Urinary bladder (tissue), 4 donors: ENCODE data around the gene GAREM2. TPM values are rescaled to one million over a fixed set of nuclear protein-coding genes. Genes with fewer than 3 reads are reported as not detected.
"Not testable (repeated sequence)": the region's sequence is repeated elsewhere in the genome, so short reads cannot be mapped to it uniquely, and the experiment has no call there.

ENCODE experiments used
- DNase-seq: peaks from one replicate; pipeline ENCODE4 v3.0.0-alpha.2; 2015; ENCODE audit errors: extremely low spot score
- H3K27ac ChIP-seq: one replicate; pipeline ENCODE4 v1.5.1; 2013; ENCODE audit warnings: low read depth, mild to moderate bottlenecking, moderate library complexity
- H3K36me3 ChIP-seq: one replicate; pipeline ENCODE4 v1.6.1; 2013; ENCODE audit warnings: mild to moderate bottlenecking, moderate library complexity; ENCODE audit not compliant: insufficient read depth
- H3K4me1 ChIP-seq: one replicate; pipeline ENCODE4 v1.6.1; 2013; ENCODE audit warnings: mild to moderate bottlenecking, moderate library complexity; ENCODE audit not compliant: insufficient read depth
- H3K4me3 ChIP-seq: one replicate; pipeline ENCODE4 v1.5.1; 2013; ENCODE audit warnings: low read depth, low read length
- WGBS: extraction: QIAGEN DNeasy Blood & Tissue Kit; methylation state at CpG from one replicate; pipeline ENCODE4 v1.1.7; 2013; 5-methylcytosine and 5-hydroxymethylcytosine counted together
- polyA plus RNA-seq: library from polyadenylated mRNA; stranded (reverse); fragments of 200-250 nt; gene quantifications from one replicate; pipeline ENCODE4 v1.2.3, GENCODE V29; 2013
- total RNA-seq: library from RNA; depleted of rRNA; stranded (reverse); fragments of >200 nt; gene quantifications from one replicate; pipeline ENCODE4 v1.2.3, GENCODE V29; 2014
- donor health status: healthy with polysubstance abuse.
- donor health status: healthy.

Gene GAREM2
- total and polyA plus RNA-seq, 2 donors: 2.0 to 4.0 TPM

DNA sequence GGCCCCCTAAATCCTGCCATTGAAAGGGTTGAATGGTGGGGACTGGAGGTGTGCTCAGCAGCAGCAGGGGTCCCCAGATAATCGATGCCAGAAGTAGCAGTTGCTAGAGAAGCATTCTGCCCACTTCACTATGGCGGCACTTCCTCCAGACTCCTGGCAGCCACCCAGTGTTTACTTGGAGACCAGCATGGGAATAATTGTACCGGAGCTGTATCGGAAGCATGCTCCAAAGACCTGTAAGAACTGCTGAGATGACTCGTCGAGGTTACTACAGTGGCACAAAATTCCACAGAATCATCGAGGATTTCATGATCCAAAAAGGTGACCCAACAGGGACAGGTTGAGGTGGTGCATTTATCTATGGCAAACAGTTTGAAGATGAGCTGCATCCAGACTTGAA is 11.0 kb upstream of the GAREM2 start:
- no peak for DNase-seq
- Histone ChIP-seq H3K4me1 (no peaks in the 10 kb centered on the region), H3K27ac (no peak overlapping the region), H3K36me3 (no peaks in the 10 kb centered on the region), H3K4me3 (no peak overlapping the region)
- WGBS: 90% methylated on average over 7 of the region's 7 CpGs

DNA sequence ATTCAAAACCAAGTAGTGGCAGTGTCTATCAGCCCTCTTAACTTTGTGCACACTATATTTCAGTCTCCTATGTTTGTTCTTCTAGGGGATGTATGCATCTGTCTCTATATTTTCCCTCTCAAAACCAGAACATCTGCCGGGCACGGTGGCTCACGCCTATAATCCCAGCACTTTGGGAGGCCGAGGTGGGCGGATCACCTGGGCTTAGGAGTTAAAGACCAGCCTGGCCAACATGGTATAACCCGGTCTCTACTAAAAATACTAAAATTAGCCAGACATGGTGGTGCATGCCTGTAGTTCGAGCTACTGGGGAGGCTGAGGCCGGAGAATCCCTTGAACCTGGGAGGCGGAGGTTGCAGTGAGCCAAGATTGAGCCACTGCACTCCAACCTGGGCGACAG is 9.9 kb upstream of the GAREM2 start:
- no peaks in the 10 kb centered on the region for H3K36me3 ChIP-seq
- DNase-seq: no peak
- 90% methylated on average over 10 of the region's 10 CpGs for WGBS
- H3K4me3 ChIP-seq: no peak overlapping the region
- no peaks in the 10 kb centered on the region for H3K4me1 ChIP-seq
- no peak overlapping the region for H3K27ac ChIP-seq

DNA sequence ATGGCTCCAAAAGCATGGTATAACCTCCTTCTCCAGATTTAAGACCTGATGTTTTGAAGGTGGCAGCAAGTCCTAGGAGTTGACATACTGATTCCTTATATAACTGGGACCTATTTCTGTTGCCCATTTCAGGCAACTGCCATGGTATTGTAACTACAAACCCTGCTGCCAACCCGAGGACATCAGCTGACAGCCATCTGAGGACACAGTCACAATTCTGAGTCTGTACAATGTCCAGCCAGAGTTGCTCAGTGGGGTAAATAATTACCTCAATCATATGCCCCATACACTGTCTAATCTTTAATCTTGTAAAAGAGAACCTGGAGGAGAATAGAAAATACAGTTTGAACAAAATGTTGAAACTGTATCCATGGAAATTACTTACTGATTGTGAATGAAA is 8.7 kb upstream of the GAREM2 start:
- 52% methylated on average over 1 of the region's 1 CpG for WGBS
- no peak for DNase-seq

DNA sequence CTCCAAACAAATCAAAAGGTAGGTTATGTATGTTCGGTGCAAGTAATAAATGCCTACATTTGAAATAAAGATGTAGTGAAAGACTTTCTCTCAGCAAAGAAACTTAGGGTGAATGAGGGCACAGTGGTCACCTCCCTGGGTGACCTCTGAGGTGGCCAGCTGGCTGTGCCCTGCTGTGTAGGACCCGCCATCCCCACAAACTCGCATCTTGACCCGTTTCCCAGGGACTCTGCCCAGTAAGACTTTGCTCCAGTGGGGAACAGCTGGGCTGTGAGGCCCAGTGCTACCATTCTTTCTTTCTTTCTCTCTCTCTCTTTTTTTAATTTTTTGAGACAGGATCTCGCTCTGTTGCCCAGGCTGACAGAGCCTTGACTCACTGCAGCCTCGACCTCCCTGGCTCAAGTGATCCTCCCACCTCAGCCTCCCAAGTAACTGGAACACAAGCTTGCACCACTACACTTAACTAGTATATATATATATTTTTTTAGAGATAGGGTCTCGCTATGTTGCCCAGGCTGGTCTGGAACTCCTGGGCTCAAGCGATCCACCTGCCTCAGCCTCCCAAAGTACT is 8.2 kb upstream of the GAREM2 start:
- no peak for DNase-seq
- Histone ChIP-seq H3K27ac (no peak overlapping the region), H3K4me1 (no peaks in the 10 kb centered on the region), H3K4me3 (no peak overlapping the region), H3K36me3 (no peaks in the 10 kb centered on the region)
- 86% methylated on average over 8 of the region's 8 CpGs for WGBS

More for the DNA sequence above, 8.7 kb upstream of the GAREM2 start:
- Histone ChIP-seq H3K4me1 (no peaks in the 10 kb centered on the region), H3K36me3 (no peaks in the 10 kb centered on the region), H3K27ac (no peak overlapping the region), H3K4me3 (no peak overlapping the region)

DNA sequence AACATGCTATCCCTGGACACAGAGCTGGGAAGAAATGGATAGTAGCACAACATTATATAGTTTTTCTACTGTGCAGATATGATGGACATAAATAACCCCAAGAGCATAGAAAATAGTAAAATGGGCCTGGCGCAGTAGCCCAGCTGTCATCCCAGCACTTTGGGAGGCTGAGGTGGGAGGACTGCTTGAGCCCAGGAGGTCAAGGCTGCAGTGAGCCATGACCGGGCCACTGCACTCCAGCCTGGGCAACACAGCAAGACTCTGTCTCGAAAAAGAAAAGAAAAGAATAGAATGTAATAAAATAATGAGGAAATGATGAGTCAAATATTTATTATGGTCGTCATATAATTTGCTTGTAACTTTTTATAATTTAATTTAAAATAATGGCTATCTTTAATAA is 7.5 kb upstream of the GAREM2 start:
- DNase-seq: no peak
- H3K4me1 ChIP-seq: no peaks in the 10 kb centered on the region
- H3K27ac ChIP-seq: no peak overlapping the region
- no peaks in the 10 kb centered on the region for H3K36me3 ChIP-seq
- WGBS: 91% methylated on average over 4 of the region's 4 CpGs
- H3K4me3 ChIP-seq: no peak overlapping the region

DNA sequence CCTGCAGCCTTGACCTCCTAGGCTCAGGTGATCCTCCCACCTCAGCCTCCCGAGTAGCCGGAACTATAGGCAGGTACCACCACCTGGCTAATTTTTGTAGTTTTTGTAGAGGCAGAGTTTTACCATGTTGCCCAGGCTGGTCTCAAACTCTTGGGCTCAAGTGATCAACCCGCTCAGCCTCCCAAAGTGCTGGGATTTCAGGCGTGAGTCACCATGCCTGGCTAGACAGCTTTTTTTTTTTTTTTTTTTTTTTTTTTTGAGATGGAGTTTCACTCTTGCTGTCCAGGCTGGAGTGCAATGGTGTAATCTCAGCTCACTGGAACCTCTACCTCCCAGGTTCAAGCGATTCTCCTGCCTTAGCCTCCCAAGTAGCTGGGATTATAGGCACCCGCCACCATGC is 6.3 kb upstream of the GAREM2 start:
- not testable (repeated sequence) for H3K4me1 ChIP-seq, H3K4me3 ChIP-seq, DNase-seq, H3K36me3 ChIP-seq, H3K27ac ChIP-seq
- WGBS: 94% methylated on average over 6 of the region's 6 CpGs

DNA sequence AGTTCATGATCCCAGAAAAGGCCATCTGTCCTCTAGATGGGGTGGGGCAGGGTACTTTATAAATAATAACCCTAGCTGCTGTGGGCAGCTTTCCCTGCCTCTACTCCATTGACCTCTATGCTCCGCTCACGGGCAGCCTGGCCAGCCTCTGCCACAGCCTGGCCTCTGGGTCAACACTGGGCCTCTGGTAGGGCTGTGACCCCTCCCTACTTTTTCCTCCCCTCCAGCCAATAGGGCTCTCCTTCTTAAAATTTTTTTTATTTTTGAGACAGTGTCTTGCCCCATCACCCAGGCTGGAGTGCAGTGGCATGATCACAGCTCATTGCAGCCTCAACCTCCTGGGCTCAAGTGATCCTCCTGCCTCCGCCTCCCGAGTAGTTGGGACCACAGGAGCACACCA is 4.1 kb upstream of the GAREM2 start:
- no peak overlapping the region for H3K27ac ChIP-seq
- no peaks in the 10 kb centered on the region for H3K4me1 ChIP-seq
- WGBS: 95% methylated on average over 4 of the region's 4 CpGs
- H3K4me3 ChIP-seq: no peak overlapping the region
- H3K36me3 ChIP-seq: no peaks in the 10 kb centered on the region
- DNase-seq: no peak

DNA sequence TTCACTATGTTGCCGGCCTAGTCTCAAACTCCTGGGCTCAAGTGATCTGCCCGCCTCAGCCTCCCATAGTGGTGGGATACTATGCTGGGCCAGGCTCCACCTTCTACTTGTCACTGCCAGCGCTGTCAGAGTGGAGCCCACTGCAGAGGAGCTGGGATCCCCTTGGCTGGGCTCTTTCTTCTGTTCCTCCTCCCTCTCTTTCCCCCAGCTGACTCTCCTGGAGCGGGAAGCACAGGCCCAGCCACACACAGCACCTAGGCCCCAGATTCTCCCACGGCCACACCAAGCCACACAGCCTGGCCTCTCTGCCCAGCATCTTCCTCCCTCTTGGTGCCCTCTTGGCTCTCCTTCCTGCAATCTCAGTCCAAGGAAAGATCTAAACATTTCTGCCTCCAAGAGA is 3.7 kb upstream of the GAREM2 start:
- Histone ChIP-seq H3K4me1 (peaks cover 1% of the 10 kb centered on the region), H3K27ac (no peak overlapping the region), H3K4me3 (no peak overlapping the region), H3K36me3 (no peaks in the 10 kb centered on the region)
- 93% methylated on average over 5 of the region's 5 CpGs for WGBS
- DNase-seq: no peak

DNA sequence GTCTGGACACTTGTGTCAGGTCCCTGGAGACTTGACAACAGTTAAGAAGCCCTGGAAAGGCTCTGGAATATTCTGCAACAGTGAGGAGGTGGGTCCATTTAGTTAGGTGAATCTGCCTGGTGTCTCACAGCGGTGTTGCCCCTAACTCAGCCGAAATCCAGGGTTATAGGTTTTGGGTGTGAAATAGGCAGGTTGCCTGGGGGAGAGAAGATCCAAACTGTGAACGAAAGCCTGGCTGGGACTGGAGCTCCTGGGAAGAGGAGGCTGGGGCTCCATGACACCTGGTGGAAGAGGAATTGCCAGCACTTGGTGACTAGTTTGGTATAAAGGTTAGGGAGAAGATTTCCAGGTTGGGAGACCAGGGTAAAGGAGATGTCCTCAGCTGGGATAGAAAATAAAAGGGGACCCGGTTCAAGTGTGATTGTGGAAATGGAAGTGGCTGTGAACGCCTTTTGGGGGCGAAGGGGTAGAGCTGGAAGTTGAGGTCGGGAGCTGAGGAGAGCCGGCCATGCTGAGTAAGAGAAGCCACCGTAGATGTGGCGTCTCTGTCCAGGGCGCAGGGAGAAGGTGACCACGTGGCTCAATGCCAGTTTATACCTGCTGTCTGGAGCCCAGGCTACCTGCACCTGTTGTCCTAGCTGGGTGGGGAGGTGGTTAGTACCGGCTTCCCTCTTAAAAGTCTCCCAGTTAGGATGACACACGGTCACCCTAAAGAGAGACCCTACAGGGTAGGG is 3.0 kb upstream of the GAREM2 start:
- H3K36me3 ChIP-seq: no peaks in the 10 kb centered on the region
- no peak for DNase-seq
- H3K4me1 ChIP-seq: peaks cover 1% of the 10 kb centered on the region
- H3K27ac ChIP-seq: no peak overlapping the region
- no peak overlapping the region for H3K4me3 ChIP-seq
- 84% methylated on average over 14 of the region's 14 CpGs for WGBS

DNA sequence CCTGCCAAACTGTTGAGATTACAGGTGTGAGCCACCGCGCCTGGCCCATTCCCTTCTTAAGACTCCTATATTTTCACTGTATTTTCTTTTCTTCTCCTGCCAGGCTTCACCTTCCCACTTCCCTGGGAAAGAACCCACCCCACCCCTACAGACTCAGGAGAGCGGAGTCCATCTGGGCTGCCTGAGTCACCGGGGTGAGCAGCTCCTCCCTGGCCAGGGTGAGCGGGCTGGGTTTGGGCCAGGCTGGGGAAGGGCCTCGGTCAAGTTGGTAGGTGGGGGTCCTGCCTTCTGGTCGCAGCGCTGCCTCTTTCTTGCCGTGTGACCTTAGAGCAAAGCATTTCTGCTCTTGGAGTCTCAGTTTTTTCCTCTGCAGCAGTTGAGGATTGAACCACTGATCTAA is 2.1 kb upstream of the GAREM2 start:
- no peak for DNase-seq
- H3K4me1 ChIP-seq: peaks cover 1% of the 10 kb centered on the region
- 88% methylated on average over 9 of the region's 9 CpGs for WGBS

DNA sequence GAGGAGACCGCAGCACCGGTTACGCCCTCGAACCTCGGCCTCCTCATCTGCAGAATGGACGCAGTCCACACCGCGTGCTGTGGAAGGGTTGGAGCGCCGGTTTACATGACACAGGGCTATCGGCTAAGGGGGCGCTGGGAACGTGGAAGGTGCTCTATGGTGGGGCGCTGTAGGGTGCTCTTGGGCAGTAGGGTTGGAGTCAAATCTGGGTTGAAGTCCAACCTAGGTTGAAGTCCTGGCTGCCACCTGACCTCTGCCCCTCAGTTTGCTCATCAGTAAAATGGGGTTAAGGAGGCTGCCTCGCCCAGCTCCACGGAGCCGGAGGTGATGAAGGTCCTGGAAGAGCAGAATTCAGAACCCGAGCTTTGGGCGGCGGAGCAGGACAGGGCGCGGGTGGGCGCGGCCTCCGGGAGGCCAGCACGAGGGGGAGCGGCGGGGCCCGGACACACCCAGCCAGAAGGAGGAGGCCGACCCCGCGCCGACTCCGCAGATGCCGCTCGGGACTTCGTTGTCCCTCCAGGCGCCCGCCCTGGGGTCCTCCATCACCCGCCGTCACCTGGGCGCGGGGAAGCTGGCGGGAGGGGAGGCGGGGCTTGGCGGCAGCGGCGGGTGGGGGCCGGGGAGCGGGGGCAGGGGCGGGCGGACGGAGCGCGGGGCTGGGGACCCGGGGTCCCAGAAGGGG is 558 bp upstream of the GAREM2 start:
- 18% methylated on average over 56 of the region's 56 CpGs for WGBS
- no peak for DNase-seq
- Histone ChIP-seq H3K36me3 (no peaks in the 10 kb centered on the region), H3K4me1 (peaks cover 1% of the 10 kb centered on the region), H3K27ac (no peak overlapping the region), H3K4me3 (peak overlapping the region; percentile 46)

More for the DNA sequence above, 2.1 kb upstream of the GAREM2 start:
- Histone ChIP-seq H3K36me3 (no peaks in the 10 kb centered on the region), H3K27ac (no peak overlapping the region), H3K4me3 (no peak overlapping the region)

DNA sequence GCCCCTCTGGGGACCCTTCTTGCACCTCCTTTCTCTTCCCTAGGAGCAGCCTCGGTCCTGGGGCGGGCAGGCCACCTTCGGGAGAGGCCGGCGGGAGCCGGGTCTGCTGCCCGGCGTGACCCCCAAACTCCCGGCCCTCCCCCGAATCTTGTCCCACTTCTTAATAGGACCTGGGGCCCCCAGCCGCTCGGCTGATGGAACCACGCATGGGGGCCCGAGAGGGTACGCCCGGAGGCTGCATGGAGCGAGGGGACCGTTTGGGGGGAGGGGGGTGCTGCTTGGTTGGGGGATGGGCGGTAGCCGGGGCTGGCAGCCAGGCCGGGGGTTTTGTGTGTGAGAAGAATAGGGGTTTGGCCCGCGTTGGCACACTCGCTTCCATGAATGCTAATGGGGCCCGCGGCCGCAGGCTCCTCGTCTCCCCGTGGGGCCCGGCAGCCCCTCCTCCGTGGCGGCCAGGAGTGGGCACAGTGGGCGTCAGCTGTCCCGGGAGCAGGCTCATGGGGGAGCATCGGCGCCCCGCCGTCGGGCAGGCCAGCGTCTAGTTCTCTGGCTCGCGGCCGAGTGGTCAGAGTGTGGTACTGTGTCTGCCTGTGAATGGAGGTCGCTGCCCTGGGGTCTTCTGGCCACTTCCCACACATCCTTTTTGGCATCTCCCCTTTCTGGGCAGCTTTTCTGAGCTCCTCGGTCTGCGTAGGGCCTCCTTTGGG is 1.0 kb downstream of the GAREM2 start:
- Histone ChIP-seq H3K27ac (no peak overlapping the region), H3K4me3 (peak overlapping the region; percentile 46), H3K4me1 (peaks cover 1% of the 10 kb centered on the region), H3K36me3 (no peaks in the 10 kb centered on the region)
- WGBS: 20% methylated on average over 46 of the region's 46 CpGs
- DNase-seq: no peak

DNA sequence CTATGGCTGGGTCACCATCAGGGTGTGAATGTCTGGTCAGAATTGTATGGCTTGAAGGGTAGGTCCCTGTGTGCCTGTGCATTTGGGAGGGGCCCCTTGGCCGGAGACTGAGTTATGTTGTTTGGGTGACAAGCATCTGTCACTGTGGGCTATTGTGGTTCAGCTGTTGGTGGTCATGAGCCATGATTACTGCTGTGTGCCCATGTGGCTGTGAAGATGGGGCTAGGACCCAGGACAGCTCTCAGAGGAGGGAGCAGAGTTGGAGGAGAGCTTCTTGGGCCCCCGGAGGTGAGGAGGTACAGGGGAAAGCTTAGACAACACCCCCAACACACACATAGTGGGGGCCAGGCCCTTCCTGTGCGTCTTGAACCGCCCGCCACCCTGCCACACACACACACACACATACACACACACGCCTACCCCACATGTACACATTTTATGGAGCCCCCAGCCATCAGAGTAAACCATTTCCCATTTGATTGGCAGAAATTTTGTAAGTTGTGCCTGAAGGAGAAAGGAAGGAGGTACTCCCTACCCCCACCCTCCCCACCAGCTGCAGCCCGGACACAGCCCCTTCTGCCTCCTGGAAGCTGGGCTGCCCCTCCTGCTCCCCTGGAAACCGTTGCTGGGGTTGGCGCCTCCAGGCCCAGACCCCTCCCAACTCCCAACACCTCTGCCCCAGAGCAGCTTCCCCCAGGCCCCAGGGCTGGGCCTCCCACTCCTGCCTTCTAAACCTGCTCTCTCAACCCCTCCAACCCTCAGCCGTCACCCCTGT is 2.0 kb downstream of the GAREM2 start:
- Histone ChIP-seq H3K36me3 (no peaks in the 10 kb centered on the region), H3K27ac (no peak overlapping the region), H3K4me1 (peaks cover 1% of the 10 kb centered on the region), H3K4me3 (no peak overlapping the region)
- 76% methylated on average over 10 of the region's 10 CpGs for WGBS
- no peak for DNase-seq
